ENCODE results near the gene MYBPC1.
"Not testable (repeated sequence)": the region's sequence is repeated elsewhere in the genome, so short reads cannot be mapped to it uniquely, and the experiment has no call there.

MYBPC1 gene

GRCh38 chr12:101594700-101595099 lies at the start of gene MYBPC1:
MYBPC1 (plus strand) TSS chr12:101594971; CDS start chr12:101595071, 100 bp downstream.
- DNase-seq (ENCODE audit: low read depth, low spot score) = no peak

GRCh38 chr12:101551362-101552114 lies 43.2 kb upstream of the MYBPC1 start:
- no peak for DNase-seq (ENCODE audit: low read depth, low spot score)

- no peak for DNase-seq (ENCODE audit: low read depth, low spot score)
Observed at GRCh38 chr12:101552277-101552676, 42.5 kb upstream of the MYBPC1 start.

- DNase-seq (ENCODE audit: low read depth, low spot score) = no peak
Observed at GRCh38 chr12:101557094-101557493, 37.7 kb upstream of the MYBPC1 start.

- not testable (repeated sequence) for DNase-seq (ENCODE audit: low read depth, low spot score)
Observed at GRCh38 chr12:101558726-101559125, 36.0 kb upstream of the MYBPC1 start.

GRCh38 chr12:101563212-101563611 lies 31.6 kb upstream of the MYBPC1 start:
- DNase-seq (ENCODE audit: low read depth, low spot score) = no peak

- peak; percentile 35 for DNase-seq (ENCODE audit: low read depth, low spot score)
Observed at GRCh38 chr12:101564912-101565311, 29.9 kb upstream of the MYBPC1 start.

GRCh38 chr12:101566318-101566717 lies 28.5 kb upstream of the MYBPC1 start:
- peak; percentile 89 for DNase-seq (ENCODE audit: low read depth, low spot score)

- no peak for DNase-seq (ENCODE audit: low read depth, low spot score)
Observed at GRCh38 chr12:101567918-101568317, 26.9 kb upstream of the MYBPC1 start.

- DNase-seq (ENCODE audit: low read depth, low spot score) = no peak
Observed at GRCh38 chr12:101570047-101570446, 24.7 kb upstream of the MYBPC1 start.

GRCh38 chr12:101571105-101571504 lies 23.7 kb upstream of the MYBPC1 start:
- no peak for DNase-seq (ENCODE audit: low read depth, low spot score)

GRCh38 chr12:101573743-101574142 lies 21.0 kb upstream of the MYBPC1 start:
- no peak for DNase-seq (ENCODE audit: low read depth, low spot score)

- DNase-seq (ENCODE audit: low read depth, low spot score) = no peak
Observed at GRCh38 chr12:101578417-101578816, 16.4 kb upstream of the MYBPC1 start.

GRCh38 chr12:101581190-101581589 lies 13.6 kb upstream of the MYBPC1 start:
- no peak for DNase-seq (ENCODE audit: low read depth, low spot score)

GRCh38 chr12:101582937-101583336 lies 11.8 kb upstream of the MYBPC1 start:
- no peak for DNase-seq (ENCODE audit: low read depth, low spot score)

GRCh38 chr12:101590383-101590782 lies 4.4 kb upstream of the MYBPC1 start:
- no peak for DNase-seq (ENCODE audit: low read depth, low spot score)

GRCh38 chr12:101591781-101592180 lies 3.0 kb upstream of the MYBPC1 start:
- no peak for DNase-seq (ENCODE audit: low read depth, low spot score)

- no peak for DNase-seq (ENCODE audit: low read depth, low spot score)
Observed at GRCh38 chr12:101592448-101592847, 2.3 kb upstream of the MYBPC1 start.

GRCh38 chr12:101592921-101593320 lies 1.9 kb upstream of the MYBPC1 start:
- DNase-seq (ENCODE audit: low read depth, low spot score) = no peak

- no peak for DNase-seq (ENCODE audit: low read depth, low spot score)
Observed at GRCh38 chr12:101596172-101596571, 1.4 kb downstream of the MYBPC1 start.

- DNase-seq (ENCODE audit: low read depth, low spot score) = no peak
Observed at GRCh38 chr12:101597164-101597563, 2.4 kb downstream of the MYBPC1 start.

- no peak for DNase-seq (ENCODE audit: low read depth, low spot score)
Observed at GRCh38 chr12:101598483-101598882, 3.7 kb downstream of the MYBPC1 start.

- DNase-seq (ENCODE audit: low read depth, low spot score) = no peak
Observed at GRCh38 chr12:101599311-101599710, 4.5 kb downstream of the MYBPC1 start.

Measured in iPS DF 19.7 (cell line).